H9 (cell line): ENCODE measurements around the gene CCDC149. TPM values are rescaled to one million over a fixed set of nuclear protein-coding genes. Genes with fewer than 3 reads are reported as not detected.

Source experiments
- DNase-seq: peaks from one replicate; pipeline ENCODE4 v3.0.0-alpha.2; 2017
- H2AFZ ChIP-seq: one replicate; pipeline ENCODE4 v1.6.1; 2013; ENCODE audit warnings: mild to moderate bottlenecking, low read length, control low read depth, moderate library complexity
- H2AK5ac ChIP-seq: 2 replicates; pipeline ENCODE4 v1.6.1; 2013; ENCODE audit warnings: low read length, control low read depth, mixed read lengths; ENCODE audit not compliant: insufficient read length
- H2BK120ac ChIP-seq: one replicate; pipeline ENCODE4 v1.6.1; 2013; ENCODE audit warnings: low read depth, mild to moderate bottlenecking, low read length, control low read depth, inconsistent platforms; ENCODE audit not compliant: poor library complexity, severe bottlenecking
- H2BK12ac ChIP-seq: 2 replicates; pipeline ENCODE4 v1.6.1; 2013; ENCODE audit warnings: low read length, control low read depth, mixed read lengths, low read depth; ENCODE audit not compliant: insufficient read length
- H2BK15ac ChIP-seq: 2 replicates; pipeline ENCODE4 v1.6.1; 2013; ENCODE audit warnings: low read depth, low read length, control low read depth
- H2BK20ac ChIP-seq: one replicate; pipeline ENCODE4 v1.6.1; 2013; ENCODE audit warnings: low read depth, mild to moderate bottlenecking, low read length, control low read depth, inconsistent platforms; ENCODE audit not compliant: poor library complexity, severe bottlenecking
- H2BK5ac ChIP-seq: 2 replicates; pipeline ENCODE4 v1.6.1; 2013; ENCODE audit warnings: low read length, control low read depth, mixed read lengths; ENCODE audit not compliant: insufficient read length
- H3K14ac ChIP-seq: 2 replicates; pipeline ENCODE4 v1.6.1; 2013; ENCODE audit warnings: low read length, control low read depth; ENCODE audit not compliant: insufficient read depth
- H3K18ac ChIP-seq: 2 replicates; pipeline ENCODE4 v1.6.1; 2013; ENCODE audit warnings: low read depth, mild to moderate bottlenecking, mixed read lengths, low read length, control low read depth; ENCODE audit not compliant: insufficient read length
- H3K23ac ChIP-seq: 2 replicates; pipeline ENCODE4 v1.6.1; 2013; ENCODE audit warnings: low read length, control low read depth, mixed read lengths, low read depth; ENCODE audit not compliant: insufficient read length
- H3K23me2 ChIP-seq: 2 replicates; pipeline ENCODE4 v1.6.1; 2013; ENCODE audit warnings: low read depth, mild to moderate bottlenecking, mixed read lengths, low read length, control low read depth; ENCODE audit not compliant: insufficient read length, poor library complexity, severe bottlenecking
- H3K27ac ChIP-seq: 2 replicates; pipeline ENCODE4 v1.5.1; 2013; ENCODE audit warnings: low read length, control low read depth, mixed read lengths, low read depth; ENCODE audit not compliant: insufficient read length
- H3K27me3 ChIP-seq: 2 replicates; pipeline ENCODE4 v1.6.1; 2013; ENCODE audit warnings: low read length, control low read depth, inconsistent platforms; ENCODE audit not compliant: insufficient read depth
- H3K4ac ChIP-seq: 2 replicates; pipeline ENCODE4 v1.6.1; 2013; ENCODE audit warnings: low read depth, mild to moderate bottlenecking, control low read depth, inconsistent platforms, low read length, moderate library complexity
- H3K4me1 ChIP-seq: 2 replicates; pipeline ENCODE4 v1.6.1; 2013; ENCODE audit warnings: low read length, control low read depth, inconsistent platforms; ENCODE audit not compliant: insufficient read depth
- H3K4me2 ChIP-seq: 2 replicates; pipeline ENCODE4 v1.6.1; 2013; ENCODE audit warnings: low read length, control low read depth, mixed read lengths; ENCODE audit not compliant: insufficient read length, insufficient read depth
- H3K56ac ChIP-seq: 2 replicates; pipeline ENCODE4 v1.6.1; 2013; ENCODE audit warnings: low read depth, mild to moderate bottlenecking, mixed read lengths, low read length, control low read depth; ENCODE audit not compliant: insufficient read length
- H3K79me1 ChIP-seq: 2 replicates; pipeline ENCODE4 v1.6.1; 2013; ENCODE audit warnings: low read depth, mild to moderate bottlenecking, moderate library complexity, low read length, control low read depth, inconsistent platforms; ENCODE audit not compliant: insufficient read depth, poor library complexity, severe bottlenecking
- H3K79me2 ChIP-seq: 2 replicates; pipeline ENCODE4 v1.6.1; 2013; ENCODE audit warnings: low read length, control low read depth, inconsistent platforms; ENCODE audit not compliant: insufficient read depth
- H3K9ac ChIP-seq: 2 replicates; pipeline ENCODE4 v1.6.1; 2013; ENCODE audit warnings: low read length, control low read depth, mixed read lengths; ENCODE audit not compliant: insufficient read length; ENCODE audit errors: extremely low read depth
- H3K9me3 ChIP-seq: one replicate; pipeline ENCODE4 v1.6.1; 2013; ENCODE audit warnings: low read depth, low read length, inconsistent platforms; ENCODE audit not compliant: control insufficient read depth
- H3T11ph ChIP-seq: one replicate; pipeline ENCODE4 v1.6.1; 2013; ENCODE audit warnings: mild to moderate bottlenecking, low read length, control low read depth, inconsistent platforms
- H4K20me1 ChIP-seq: one replicate; pipeline ENCODE4 v1.6.1; 2013; ENCODE audit not compliant: control insufficient read depth, insufficient read length, insufficient read depth
- H4K5ac ChIP-seq: 2 replicates; pipeline ENCODE4 v1.6.1; 2013; ENCODE audit warnings: low read depth, mild to moderate bottlenecking, mixed read lengths, low read length, control low read depth; ENCODE audit not compliant: insufficient read length
- H4K8ac ChIP-seq: replicated peaks from 2 replicates; pipeline ENCODE4 v1.6.1; 2013; ENCODE audit warnings: low read length, control low read depth, mixed read lengths, low read depth; ENCODE audit not compliant: insufficient read length
- H4K91ac ChIP-seq: 2 replicates; pipeline ENCODE4 v1.6.1; 2013; ENCODE audit warnings: low read depth, mild to moderate bottlenecking, moderate library complexity, mixed read lengths, low read length, control low read depth; ENCODE audit not compliant: insufficient read length
- H3K27ac Mint-ChIP-seq, 3 experiments: 2 replicates in 2 of 3; 3 replicates in 1 of 3; pipeline ENCODE4 v1.8.0; 2020 to 2021; ENCODE audit warnings: mixed read lengths in 3 of 3, mild to moderate bottlenecking in 1 of 3, moderate library complexity in 1 of 3
- H3K27me3 Mint-ChIP-seq: 2 replicates; pipeline ENCODE4 v1.8.0; 2021; ENCODE audit warnings: low read depth, mild to moderate bottlenecking, moderate library complexity, mixed read lengths
- H3K36me3 Mint-ChIP-seq, 3 experiments: 2 replicates in 2 of 3; 3 replicates in 1 of 3; pipeline ENCODE4 v1.8.0; 2020 to 2021; ENCODE audit warnings: low read depth in 3 of 3, mixed read lengths in 3 of 3; ENCODE audit not compliant: insufficient read depth in 1 of 3
- H3K4me1 Mint-ChIP-seq, 2 experiments: 2 replicates each; pipeline ENCODE4 v1.8.0; 2020; ENCODE audit warnings: mixed read lengths in 2 of 2
- H3K4me3 Mint-ChIP-seq, 2 experiments: 2 replicates in 1 of 2; 3 replicates in 1 of 2; pipeline ENCODE4 v1.8.0; 2020 to 2021; ENCODE audit warnings: mild to moderate bottlenecking in 2 of 2, mixed read lengths in 2 of 2, moderate library complexity in 1 of 2
- H3K9me3 Mint-ChIP-seq, 2 experiments: 2 replicates in 1 of 2; 3 replicates in 1 of 2; pipeline ENCODE4 v1.8.0; 2020; ENCODE audit warnings: mild to moderate bottlenecking in 2 of 2, mixed read lengths in 2 of 2, moderate library complexity in 1 of 2
- CTCF ChIP-seq: fragments of 200-600 bp; sonication (generic); conservative IDR thresholded peaks from 3 replicates; pipeline ENCODE4 v1.8.0; 2021; ENCODE audit warnings: antibody characterized with exemption, mild to moderate bottlenecking
- WGBS: extraction: QIAGEN DNeasy Blood & Tissue Kit; methylation state at CpG from one replicate; pipeline ENCODE4 v1.1.7; 2013; ENCODE audit warnings: missing lambda C conversion rate, low lambda C conversion rate, mixed read lengths; ENCODE audit not compliant: insufficient read length; ENCODE audit errors: extremely low coverage; 5-methylcytosine and 5-hydroxymethylcytosine counted together
- total RNA-seq: library from RNA; stranded (reverse); gene quantifications from 2 replicates; pipeline ENCODE4 v1.2.1, GENCODE V29; 2021

CCDC149 gene
- total RNA-seq, 1 experiment from 2014 or later = 4.5 TPM

GRCh38 chr4:24881508-24882196 lies 31.2 kb downstream of the CCDC149 start:
- Histone ChIP-seq H4K5ac (no peak overlapping the region), H3K9me3 (no peaks in the 10 kb centered on the region), H3K18ac (no peak overlapping the region), H2AK5ac (no peak overlapping the region), H3K4me1 (no peaks in the 10 kb centered on the region), H3K56ac (no peak overlapping the region), H3K23me2 (no peaks in the 10 kb centered on the region), H3K27ac (no peak overlapping the region), H3K79me2 (no peaks in the 10 kb centered on the region), H2AFZ (no peak overlapping the region), H2BK15ac (no peak overlapping the region), H3K14ac (no peak overlapping the region; the same call in 1 of the 2 replicates), H2BK5ac (no peak overlapping the region), H4K20me1 (no peaks in the 10 kb centered on the region), H3K4me2 (no peak overlapping the region), H3K4ac (no peak overlapping the region), H3T11ph (no peak overlapping the region), H2BK120ac (no peak overlapping the region), H4K8ac (no peak overlapping the region), H3K9ac (no peak overlapping the region), H2BK20ac (no peak overlapping the region), H4K91ac (no peak overlapping the region), H3K27me3 (no peaks in the 10 kb centered on the region), H3K79me1 (no peaks in the 10 kb centered on the region), H2BK12ac (no peak overlapping the region), H3K23ac (no peak overlapping the region)
- H3K4me1 Mint-ChIP-seq = peaks cover 37 to 40% of the 10 kb centered on the region in 2 experiments
- H3K27ac Mint-ChIP-seq = no peak overlapping the region
- H3K4me3 Mint-ChIP-seq = no peak overlapping the region
- H3K9me3 Mint-ChIP-seq = peaks cover 0 to 3% of the 10 kb centered on the region in 2 experiments; a peak in 1 of 5 replicates
- no peak for DNase-seq
- no peaks in the 10 kb centered on the region for H3K27me3 Mint-ChIP-seq
- H3K36me3 Mint-ChIP-seq = peaks cover 0 to 4% (median 0%) of the 10 kb centered on the region in 3 experiments; a peak in 1 of 7 replicates
- no CpG with 5 or more reads among the region's 3 CpGs for whole genome bisulfite sequencing
- no peak for TF ChIP-seq CTCF
